GM12878 (cell line): ENCODE results near the gene TMEM63C.
"Not testable (repeated sequence)": the region's sequence is repeated elsewhere in the genome, so short reads cannot be mapped to it uniquely, and the experiment has no call there.

Source experiments
- CREB1 ChIP-seq: IDR thresholded peaks from 2 replicates; pipeline ENCODE4 v1.6.1; 2012; ENCODE audit warnings: low read depth, mild to moderate bottlenecking, inconsistent platforms
- CTCF ChIP-seq, 3 experiments: IDR thresholded peaks in 2 of 3; conservative IDR thresholded peaks in 1 of 3; 2 replicates each; pipeline ENCODE4 v1.5.1; 2011; ENCODE audit warnings: low read depth in 3 of 3, low read length in 3 of 3, mild to moderate bottlenecking in 3 of 3, control low read depth in 2 of 3, moderate library complexity in 2 of 3, inconsistent platforms in 1 of 3, mixed read lengths in 1 of 3; ENCODE audit not compliant: control insufficient read depth in 2 of 3, insufficient read depth in 1 of 3; ENCODE audit errors: extremely low read depth in 1 of 3
- E2F4 ChIP-seq: IDR thresholded peaks from 2 replicates; pipeline ENCODE4 v1.6.1; 2012; ENCODE audit warnings: low read depth, low read length, improper control_type of control experiment
- EGR1 ChIP-seq, 2 experiments: IDR thresholded peaks; 1 replicate in 1 of 2; 2 replicates in 1 of 2; pipeline ENCODE4 v1.6.1; 2011 to 2012; ENCODE audit warnings: low read depth in 2 of 2, low read length in 2 of 2, borderline replicate concordance in 1 of 2, mild to moderate bottlenecking in 1 of 2, moderate library complexity in 1 of 2
- ELK1 ChIP-seq: IDR thresholded peaks from 2 replicates; pipeline ENCODE4 v1.6.1; 2012; ENCODE audit warnings: low read depth, low read length, improper control_type of control experiment
- MAX ChIP-seq: IDR thresholded peaks from 2 replicates; pipeline ENCODE4 v1.6.1; 2012; ENCODE audit warnings: low read depth, low read length, improper control_type of control experiment
- MYB ChIP-seq: fragments of 150-350 bp; IDR thresholded peaks from 2 replicates; pipeline ENCODE4 v1.6.1; 2014; ENCODE audit warnings: mild to moderate bottlenecking, low read depth, low read length, borderline replicate concordance
- NBN ChIP-seq: fragments of 450-650 bp; IDR thresholded peaks from 2 replicates; pipeline ENCODE4 v1.6.1; 2016
- RAD51 ChIP-seq: fragments of 450-650 bp; IDR thresholded peaks from 2 replicates; pipeline ENCODE4 v1.6.1; 2016; ENCODE audit warnings: moderate library complexity, mild to moderate bottlenecking, inconsistent platforms
- REST ChIP-seq: IDR thresholded peaks from 2 replicates; pipeline ENCODE4 v1.6.1; 2012; ENCODE audit warnings: mild to moderate bottlenecking, low read depth, low read length
- TCF3 ChIP-seq: IDR thresholded peaks from 2 replicates; pipeline ENCODE4 v1.6.1; 2012; ENCODE audit warnings: low read depth, mild to moderate bottlenecking, low read length, borderline replicate concordance; ENCODE audit not compliant: insufficient read depth
- USF1 ChIP-seq: IDR thresholded peaks from 2 replicates; pipeline ENCODE4 v1.6.1; 2011; ENCODE audit warnings: borderline replicate concordance, low read depth, mild to moderate bottlenecking, moderate library complexity, mixed read lengths, low read length; ENCODE audit not compliant: insufficient read depth; ENCODE audit errors: extremely low read length
- USF2 ChIP-seq: IDR thresholded peaks from 2 replicates; pipeline ENCODE4 v1.6.1; 2011; ENCODE audit warnings: low read depth, low read length, improper control_type of control experiment, borderline replicate concordance
- YY1 ChIP-seq: IDR thresholded peaks from 2 replicates; pipeline ENCODE4 v1.6.1; 2011; ENCODE audit warnings: low read depth, mild to moderate bottlenecking, low read length

GRCh38 chr14:77280921-77281320 is 99.3 kb downstream of the TMEM63C start:
- not testable (repeated sequence) for TF ChIP-seq CTCF (IDR thresholded peaks at IDR 0.05 in 2 of 3, conservative IDR thresholded peaks at IDR 0.05 in 1 of 3; ENCODE audit: control insufficient read depth in 2 of 3, extremely low read depth in 1 of 3, insufficient read depth in 1 of 3, low read depth in 3 of 3, low read length in 3 of 3); EGR1 (IDR thresholded peaks at IDR 0.05; ENCODE audit: borderline replicate concordance in 1 of 2, low read depth in 2 of 2, low read length in 2 of 2); CREB1; MYB; USF1; E2F4; RAD51; USF2; TCF3; ELK1; MAX; YY1; REST; NBN
